ENCODE data around the gene PXDN. TPM values are rescaled to one million over a fixed set of nuclear protein-coding genes. Genes with fewer than 3 reads are reported as not detected.
"Not testable (repeated sequence)": the region's sequence is repeated elsewhere in the genome, so short reads cannot be mapped to it uniquely, and the experiment has no call there.

PXDN gene
- total RNA-seq, 1 experiment from 2014 or later = 125 TPM

GRCh38 chr2:1718339-1719220, 25.7 kb downstream of the PXDN start:
- no peak overlapping the region for H2AFZ ChIP-seq (ENCODE audit: low read length)
- ChIA-PET CTCF (interaction anchor here (1.5 kb wide), 1 partner anchor 32 kb away, joined by 5 read pairs; no protein-coding TSS in a partner anchor), POLR2A (ENCODE audit: unreplicated experiment) (no interaction called here)
- H3F3A ChIP-seq (ENCODE audit: low read length, unreplicated experiment) = peaks cover 7% of the 10 kb centered on the region
- peak overlapping the region; percentile 59 for H3K4me2 ChIP-seq (ENCODE audit: low read length)
- H3K4me3 ChIP-seq (ENCODE audit: low read length) = no peak overlapping the region
- H3K9me3 ChIP-seq (ENCODE audit: low read length) = no peaks in the 10 kb centered on the region
- peaks cover 96% of the 10 kb centered on the region for H3K79me2 ChIP-seq (ENCODE audit: low read length)
- ATAC-seq (no peak), DNase-seq (no peak)
- intact Hi-C loops (cut with micrococcal nuclease) = no loop called here
- H4K20me1 ChIP-seq (ENCODE audit: low read length) = no peaks in the 10 kb centered on the region
- TF ChIP-seq CTCF (conservative IDR thresholded peaks at IDR 0.05; ENCODE audit: low read depth, low read length) = no peak
- peak overlapping the region; percentile 99 for H3K27ac ChIP-seq (ENCODE audit: low read length)
- H3K36me3 ChIP-seq (ENCODE audit: low read depth, low read length) = peaks cover 11% of the 10 kb centered on the region
- peak overlapping the region; percentile 70 for H3K9ac ChIP-seq (ENCODE audit: low read length)
- BruUV-seq (replicated peaks) = no TSS peak
- H3K27me3 ChIP-seq (ENCODE audit: low read length) = no peaks in the 10 kb centered on the region
- H3K9me2 ChIP-seq (replicated peaks; ENCODE audit: low read length) = no peaks in the 10 kb centered on the region
- peaks cover 65% of the 10 kb centered on the region for H3K4me1 ChIP-seq (ENCODE audit: insufficient read depth, low read length)

- peak; percentile 67 for ATAC-seq
Measured at GRCh38 chr2:1717113-1717512, 27.2 kb downstream of the PXDN start.

GRCh38 chr2:1716441-1716840, 27.9 kb downstream of the PXDN start:
- H3K4me2 ChIP-seq (ENCODE audit: low read length) = peak overlapping the region; percentile 61
- H4K20me1 ChIP-seq (ENCODE audit: low read length) = no peaks in the 10 kb centered on the region
- H3K27me3 ChIP-seq (ENCODE audit: low read length) = no peaks in the 10 kb centered on the region
- ChIA-PET POLR2A (ENCODE audit: unreplicated experiment) (no interaction called here), CTCF (no interaction called here)
- no peaks in the 10 kb centered on the region for H3K9me2 ChIP-seq (replicated peaks; ENCODE audit: low read length)
- peaks cover 96% of the 10 kb centered on the region for H3K79me2 ChIP-seq (ENCODE audit: low read length)
- no peak overlapping the region for H2AFZ ChIP-seq (ENCODE audit: low read length)
- no peak for TF ChIP-seq EZH2phosphoT487 (IDR thresholded peaks at IDR 0.05; ENCODE audit: borderline replicate concordance, low read length)
- TF ChIP-seq CTCF (conservative IDR thresholded peaks at IDR 0.05; ENCODE audit: low read depth, low read length) = no peak
- no peak for TF ChIP-seq EZH2 (IDR thresholded peaks at IDR 0.05; ENCODE audit: low read length, unreplicated experiment)
- ATAC-seq (no peak), DNase-seq (no peak)
- no TSS peak for BruUV-seq (replicated peaks)
- peaks cover 11% of the 10 kb centered on the region for H3K36me3 ChIP-seq (ENCODE audit: low read depth, low read length)
- H3K9me3 ChIP-seq (ENCODE audit: low read length) = no peaks in the 10 kb centered on the region
- peaks cover 4% of the 10 kb centered on the region for H3F3A ChIP-seq (ENCODE audit: low read length, unreplicated experiment)
- peaks cover 44% of the 10 kb centered on the region for H3K4me1 ChIP-seq (ENCODE audit: insufficient read depth, low read length)
- H3K9ac ChIP-seq (ENCODE audit: low read length) = peak overlapping the region; percentile 90
- peak overlapping the region; percentile 99 for H3K27ac ChIP-seq (ENCODE audit: low read length)
- no peak overlapping the region for H3K4me3 ChIP-seq (ENCODE audit: low read length)
- intact Hi-C loops (cut with micrococcal nuclease) = loop anchor here (2.0 kb wide), 1 partner anchor 14 kb away; no protein-coding TSS in a partner anchor

More at GRCh38 chr2:1717113-1717512, 27.2 kb downstream of the PXDN start:
- Histone ChIP-seq H3K36me3 (ENCODE audit: low read depth, low read length) (peaks cover 11% of the 10 kb centered on the region), H3K27ac (ENCODE audit: low read length) (peak overlapping the region; percentile 99), H2AFZ (ENCODE audit: low read length) (no peak overlapping the region), H3K4me2 (ENCODE audit: low read length) (peak overlapping the region; percentile 61), H3K4me3 (ENCODE audit: low read length) (no peak overlapping the region), H3F3A (ENCODE audit: low read length, unreplicated experiment) (peaks cover 6% of the 10 kb centered on the region), H3K4me1 (ENCODE audit: insufficient read depth, low read length) (peaks cover 51% of the 10 kb centered on the region), H3K27me3 (ENCODE audit: low read length) (no peaks in the 10 kb centered on the region), H3K9me2 (replicated peaks; ENCODE audit: low read length) (no peaks in the 10 kb centered on the region), H3K79me2 (ENCODE audit: low read length) (peaks cover 96% of the 10 kb centered on the region), H3K9me3 (ENCODE audit: low read length) (no peaks in the 10 kb centered on the region), H3K9ac (ENCODE audit: low read length) (peak overlapping the region; percentile 90), H4K20me1 (ENCODE audit: low read length) (no peaks in the 10 kb centered on the region)
- ChIA-PET CTCF (interaction anchor here (0.6 to 1.5 kb wide), 2 partner anchors 34 to 77 kb away, joined by 4 to 5 read pairs; no protein-coding TSS in a partner anchor), POLR2A (ENCODE audit: unreplicated experiment) (interaction anchor here (0.6 to 0.8 kb wide), 2 partner anchors 13 to 14 kb away, joined by 3 to 5 read pairs; no protein-coding TSS in a partner anchor)
- BruUV-seq (replicated peaks) = no TSS peak
- TF ChIP-seq EZH2 (IDR thresholded peaks at IDR 0.05; ENCODE audit: low read length, unreplicated experiment) = no peak
- intact Hi-C loops (cut with micrococcal nuclease) = loop anchor here (1.0 to 2.0 kb wide), 3 partner anchors 9 to 42 kb away; no protein-coding TSS in a partner anchor
- DNase-seq = peak; percentile 97

- H3K4me2 ChIP-seq (ENCODE audit: low read length); H4K20me1 ChIP-seq (ENCODE audit: low read length); H3K27me3 ChIP-seq (ENCODE audit: low read length); H3K4me3 ChIP-seq (ENCODE audit: low read length); DNase-seq; H2AFZ ChIP-seq (ENCODE audit: low read length); H3F3A ChIP-seq (ENCODE audit: low read length, unreplicated experiment); CTCF ChIA-PET; H3K9me3 ChIP-seq (ENCODE audit: low read length); H3K9me2 ChIP-seq (replicated peaks; ENCODE audit: low read length); BruUV-seq (replicated peaks); POLR2A ChIA-PET (ENCODE audit: unreplicated experiment); ATAC-seq: not testable (repeated sequence)
- H3K9ac ChIP-seq (ENCODE audit: low read length) = peak overlapping the region; percentile 90
- H3K4me1 ChIP-seq (ENCODE audit: insufficient read depth, low read length) = peaks cover 39% of the 10 kb centered on the region
- intact Hi-C loops (cut with micrococcal nuclease) = loop anchor here (2.0 kb wide), 1 partner anchor 15 kb away; no protein-coding TSS in a partner anchor
- peak overlapping the region; percentile 99 for H3K27ac ChIP-seq (ENCODE audit: low read length)
- H3K79me2 ChIP-seq (ENCODE audit: low read length) = peaks cover 92% of the 10 kb centered on the region
- peaks cover 11% of the 10 kb centered on the region for H3K36me3 ChIP-seq (ENCODE audit: low read depth, low read length)
Measured at GRCh38 chr2:1716014-1716305, 28.4 kb downstream of the PXDN start.

Data from PC-3 (cell line).